SHP77 (cell line): ENCODE results near the gene TSPAN7.

Experiments used
- DNase-seq, 2 experiments: peaks; one replicate each; lab custom pipeline; 2025; lab: John Stamatoyannopoulos, UW

The TSPAN7 gene

DNA sequence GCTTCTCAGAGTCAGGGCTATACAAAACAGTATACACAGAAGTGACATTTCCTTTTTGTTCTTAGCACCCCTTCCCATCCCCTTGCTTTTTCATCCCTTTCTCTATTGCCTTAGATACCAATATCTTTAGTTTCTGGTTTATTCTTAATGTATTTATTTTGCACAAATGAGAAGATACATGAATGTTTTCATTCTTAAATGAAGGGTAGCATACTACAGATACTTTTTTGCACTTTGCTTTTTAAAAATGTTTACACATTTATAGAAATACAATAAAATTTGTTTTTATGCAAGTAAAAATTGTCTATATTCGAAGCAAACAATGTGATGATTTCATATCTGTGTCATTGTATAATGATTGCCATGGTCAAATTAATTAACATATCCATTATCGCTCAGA is 33.1 kb downstream of the TSPAN7 start:
- no peak for DNase-seq

DNA sequence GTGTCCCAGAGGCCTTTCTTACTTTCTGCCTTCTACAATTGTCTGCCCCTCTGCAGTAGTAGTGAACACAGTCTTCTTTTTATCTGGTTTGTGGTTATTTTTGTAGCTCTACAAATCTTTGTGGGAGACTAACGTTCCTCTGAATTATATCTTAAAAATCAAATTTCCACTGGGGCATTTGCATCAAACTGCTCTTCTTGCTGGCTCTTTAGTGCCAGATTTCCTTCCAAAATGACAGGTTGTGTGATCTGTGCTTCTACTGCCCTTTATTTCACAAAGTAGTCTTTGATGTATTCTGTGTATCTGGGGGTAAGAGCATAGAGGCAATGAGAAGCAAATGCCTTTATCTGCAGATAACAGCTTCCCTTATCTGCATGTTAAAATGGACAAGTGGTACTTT is 34.5 kb downstream of the TSPAN7 start:
- no peak for DNase-seq

GRCh38 chrX:38596939-38597338 is 35.6 kb downstream of the TSPAN7 start:
- DNase-seq = no peak

DNA sequence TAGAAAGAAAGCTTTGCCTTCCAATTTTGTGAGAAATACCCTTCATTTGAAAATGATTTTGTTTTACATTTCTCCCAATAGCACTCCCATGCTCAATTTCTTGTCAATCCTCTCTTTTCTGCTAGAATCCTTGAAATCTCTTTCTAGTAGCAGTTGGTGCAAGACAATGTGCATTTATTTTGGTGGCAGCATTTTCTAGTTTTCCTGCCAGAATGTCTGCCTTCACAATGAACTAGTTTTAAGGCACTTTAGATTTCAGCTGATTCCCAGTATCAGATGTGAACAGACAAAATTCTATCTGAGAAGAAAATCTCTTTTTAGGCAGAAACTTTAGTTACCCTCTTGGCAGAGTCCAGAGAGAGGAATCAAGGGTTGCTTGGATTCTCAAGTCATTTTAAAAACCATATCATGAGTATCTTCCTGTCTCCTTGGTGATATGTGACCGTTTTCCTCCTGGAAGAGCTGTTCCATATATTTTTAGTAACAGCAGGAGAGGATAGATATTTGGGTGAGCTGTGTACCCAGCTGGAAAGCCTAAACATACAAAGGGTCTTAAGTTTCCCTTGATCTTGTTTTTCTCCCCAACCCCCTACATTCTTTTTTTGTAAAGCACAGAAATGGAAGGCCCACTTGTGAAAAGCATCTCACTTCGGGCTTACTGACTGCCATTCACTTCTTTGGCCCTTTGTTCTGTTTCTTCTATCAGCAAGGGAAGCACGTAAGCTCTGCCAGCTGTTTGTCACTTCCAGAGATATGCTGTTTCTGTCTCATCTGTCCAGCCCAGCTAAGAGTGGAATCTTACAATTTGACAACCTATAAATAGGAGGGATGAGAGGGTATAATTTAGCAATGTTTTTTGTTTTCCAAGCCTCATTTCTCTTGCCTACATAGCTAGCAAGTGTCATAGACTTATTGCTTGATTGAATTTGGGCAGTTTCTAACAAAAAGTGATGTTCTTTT is 38.7 kb downstream of the TSPAN7 start:
- no peak for DNase-seq

DNA sequence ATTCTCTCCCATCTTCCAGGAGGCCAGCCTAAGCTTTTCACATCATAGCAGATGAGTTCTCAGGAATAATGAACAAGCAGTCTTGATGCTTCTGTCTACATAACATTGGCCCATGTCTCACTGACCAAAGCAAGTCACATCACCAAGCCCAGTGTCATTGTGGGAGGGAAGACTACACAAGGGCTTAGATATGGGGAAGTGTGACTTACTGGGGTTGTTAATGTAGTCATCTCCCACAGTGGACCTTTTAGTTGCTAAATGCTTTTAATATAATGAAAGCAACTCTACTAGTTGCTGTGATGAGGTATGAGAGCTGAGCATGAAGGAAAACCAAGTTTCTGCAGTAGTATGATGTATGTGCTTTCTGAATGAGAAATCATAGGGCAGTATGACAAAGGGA is 40.5 kb downstream of the TSPAN7 start:
- DNase-seq = no peak

GRCh38 chrX:38606821-38607220 is 45.5 kb downstream of the TSPAN7 start:
- DNase-seq = no peak

- DNase-seq = no peak
Measured at GRCh38 chrX:38607976-38608375, 46.6 kb downstream of the TSPAN7 start.

DNA sequence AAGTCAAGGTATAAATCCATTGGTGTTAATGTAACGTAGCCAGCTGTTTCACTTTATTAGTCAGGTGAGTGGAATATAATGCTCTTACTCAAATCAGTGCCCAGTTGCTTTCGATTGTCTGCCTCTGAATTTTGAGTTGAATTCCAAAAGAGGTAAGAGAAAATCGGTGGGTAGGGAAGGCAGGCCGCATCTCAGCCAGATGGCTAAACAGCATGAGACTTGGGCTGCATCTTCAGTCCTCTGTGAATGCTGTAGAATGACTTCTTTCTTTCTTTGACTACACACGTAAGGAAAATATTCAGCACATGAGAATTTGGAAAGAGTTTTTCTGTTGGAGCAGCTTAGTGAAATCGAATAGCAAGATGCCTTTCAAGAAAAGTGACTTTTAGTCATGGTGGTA is 49.5 kb downstream of the TSPAN7 start:
- DNase-seq = no peak

DNA sequence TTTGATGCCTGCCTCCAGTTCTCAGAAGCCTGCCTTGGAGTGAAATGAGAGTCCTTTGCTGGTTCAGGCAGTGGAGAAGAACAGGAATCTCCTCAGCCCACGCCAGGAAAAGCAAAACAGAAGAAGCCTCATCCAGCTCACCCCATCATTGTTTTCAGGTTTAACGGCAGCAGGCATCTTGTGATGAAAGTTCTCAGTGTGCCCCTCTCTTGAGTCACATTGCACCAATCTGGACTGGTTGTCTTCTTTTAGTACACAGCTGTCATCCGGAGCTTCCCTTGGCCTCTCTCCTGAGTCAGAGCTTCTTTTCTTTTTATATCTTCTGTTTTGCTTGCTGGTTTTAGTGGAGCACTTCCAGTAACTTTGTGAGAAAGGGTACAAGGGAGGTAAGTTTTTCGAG is 50.9 kb downstream of the TSPAN7 start:
- no peak for DNase-seq

DNA sequence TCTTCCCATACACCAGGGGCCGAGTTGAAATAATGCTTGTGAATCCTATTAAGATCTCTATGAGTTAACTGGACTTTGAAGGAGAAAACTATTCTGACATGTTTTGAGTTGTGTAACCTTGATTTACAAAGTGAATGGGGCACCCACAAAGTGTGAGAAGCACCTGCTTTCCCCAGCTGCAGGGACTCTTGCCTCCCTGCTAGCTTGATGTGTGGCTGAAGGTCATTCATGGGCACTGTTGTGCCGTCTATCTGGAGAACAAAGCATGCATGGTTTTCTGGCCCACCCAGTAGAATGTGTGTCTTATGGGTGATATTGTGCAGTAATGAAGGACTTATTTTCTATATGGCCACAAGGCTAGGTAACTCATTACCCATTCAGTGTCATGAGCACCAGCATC is 53.1 kb downstream of the TSPAN7 start:
- no peak for DNase-seq

DNA sequence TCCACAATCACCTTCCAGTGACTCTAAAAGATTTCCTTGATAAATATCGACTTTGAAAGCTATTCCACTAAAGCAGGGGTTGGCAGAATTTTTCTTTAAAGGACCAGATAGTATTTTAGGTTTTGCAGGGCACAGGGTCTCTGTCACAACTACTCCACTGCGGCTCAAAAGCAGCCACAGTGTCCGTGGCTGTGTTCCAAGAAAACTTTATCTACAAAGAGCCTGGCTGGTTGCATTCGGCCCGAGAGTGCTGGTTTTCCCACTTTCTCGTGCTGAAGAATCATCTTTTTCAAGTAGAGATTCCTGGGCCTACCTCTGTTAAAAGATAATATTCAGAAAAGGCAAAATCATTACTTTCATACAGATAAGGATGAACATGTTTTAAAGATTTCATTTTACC is 55.6 kb downstream of the TSPAN7 start:
- no peak for DNase-seq

DNA sequence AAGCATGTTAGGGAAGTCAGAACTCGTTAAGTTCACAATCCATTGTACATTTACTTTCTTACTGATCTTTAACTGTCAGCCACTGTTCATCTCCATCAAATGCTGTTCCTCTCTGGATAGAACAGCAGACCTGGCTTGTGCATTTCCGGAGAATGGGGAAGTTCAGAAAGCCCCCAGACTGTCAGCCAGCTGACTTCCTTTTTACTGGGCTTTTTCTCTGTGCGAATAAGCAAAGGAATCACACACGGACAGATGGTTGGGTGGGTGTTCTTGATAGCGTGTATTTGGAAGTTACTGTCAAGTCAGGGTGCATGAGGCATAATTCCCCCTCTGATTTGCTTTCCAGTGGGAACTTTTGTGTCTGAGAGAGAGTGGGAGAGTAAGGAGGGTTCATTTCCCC is 56.8 kb downstream of the TSPAN7 start:
- no peak for DNase-seq

- no peak for DNase-seq
Measured at GRCh38 chrX:38620623-38621022, 59.3 kb downstream of the TSPAN7 start.

DNA sequence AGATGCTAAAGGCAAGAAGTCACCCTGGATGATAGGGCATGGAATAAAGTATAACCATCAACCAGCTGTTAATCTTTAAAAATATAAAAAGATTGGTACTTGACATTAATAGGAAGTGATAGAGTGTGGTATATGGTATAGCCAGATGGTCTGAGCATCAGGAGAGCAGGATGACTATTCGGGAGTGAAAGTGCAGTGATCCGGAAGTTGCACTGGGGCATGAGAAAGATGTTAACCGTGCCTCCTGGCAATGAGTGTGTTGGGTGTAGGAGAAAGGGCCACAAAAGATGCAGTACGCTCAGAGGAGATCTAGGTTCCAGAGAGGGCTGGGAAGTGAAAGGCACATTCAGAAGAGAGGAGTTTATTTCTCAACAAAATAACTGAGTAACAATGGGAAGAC is 65.0 kb downstream of the TSPAN7 start:
- DNase-seq = no peak

DNA sequence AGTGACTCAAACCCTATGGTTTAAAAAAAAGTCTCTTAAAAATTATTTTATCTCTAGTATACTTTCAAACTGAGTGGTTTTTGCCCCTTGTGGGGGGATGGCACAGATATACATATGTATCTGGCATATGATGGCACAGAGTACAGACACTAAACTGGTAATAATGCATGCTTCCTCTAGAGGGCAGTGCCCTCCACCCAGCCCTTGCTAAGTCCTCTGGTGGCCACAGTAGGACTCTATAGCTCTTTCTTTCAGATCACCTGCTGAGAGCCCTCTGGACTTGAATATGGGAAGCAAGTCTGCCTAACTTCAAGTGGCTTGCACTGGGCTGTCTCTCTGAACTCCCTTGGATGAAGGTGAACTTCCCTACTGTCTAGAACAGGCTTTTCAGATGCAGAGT is 66.3 kb downstream of the TSPAN7 start:
- DNase-seq = no peak

DNA sequence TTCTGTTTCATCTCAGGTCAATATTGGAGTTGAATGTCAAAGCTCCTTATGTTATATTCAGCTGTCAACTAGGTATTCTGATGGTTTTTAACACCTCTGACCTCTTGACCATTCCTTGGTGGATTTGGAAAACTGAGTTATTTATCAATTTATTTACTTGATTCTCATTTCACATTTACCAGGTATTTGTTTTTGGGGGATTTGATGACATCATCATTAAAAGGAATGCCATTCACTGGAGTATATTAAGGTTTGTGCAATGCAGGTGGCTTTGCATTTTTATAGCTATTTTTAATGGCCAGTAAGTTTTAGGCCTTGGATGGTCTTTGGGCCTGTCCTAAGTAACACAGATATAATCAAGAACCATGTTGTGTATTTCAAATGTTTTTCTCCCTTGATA is 67.2 kb downstream of the TSPAN7 start:
- no peak for DNase-seq

- DNase-seq = no peak
Measured at GRCh38 chrX:38632516-38632915, 71.2 kb downstream of the TSPAN7 start.

DNA sequence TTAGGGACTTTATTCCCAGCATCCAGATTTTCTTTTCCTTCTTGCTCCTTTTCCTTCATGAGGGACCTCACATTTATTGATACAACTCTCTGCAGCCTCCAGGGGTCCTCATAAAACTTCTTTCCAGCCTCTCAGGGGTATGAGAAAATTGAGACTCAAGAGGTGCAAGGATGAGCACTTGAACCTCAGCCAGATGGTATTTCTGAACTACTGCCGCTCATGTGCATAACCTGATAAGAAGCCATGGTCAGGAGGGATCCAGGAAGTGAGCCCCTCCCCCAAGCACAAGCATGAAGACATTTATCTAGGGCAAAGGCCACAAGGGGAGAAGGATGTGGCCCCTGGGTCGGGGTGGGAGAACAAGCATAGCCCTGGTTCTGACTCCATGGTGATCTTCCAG is 73.3 kb downstream of the TSPAN7 start:
- DNase-seq = no peak

- DNase-seq = no peak
Measured at GRCh38 chrX:38636949-38637819, 75.8 kb downstream of the TSPAN7 start.

- DNase-seq = no peak
Measured at GRCh38 chrX:38638952-38639529, 77.7 kb downstream of the TSPAN7 start.

- no peak for DNase-seq
Measured at GRCh38 chrX:38639730-38640129, 78.4 kb downstream of the TSPAN7 start.

- DNase-seq = no peak
Measured at GRCh38 chrX:38641197-38641596, 79.9 kb downstream of the TSPAN7 start.

- no peak for DNase-seq
Measured at GRCh38 chrX:38643903-38644302, 82.6 kb downstream of the TSPAN7 start.
